ENCODE data around the gene THEMIS.
"Not testable (repeated sequence)": the region's sequence is repeated elsewhere in the genome, so short reads cannot be mapped to it uniquely, and the experiment has no call there.

The THEMIS gene

DNA sequence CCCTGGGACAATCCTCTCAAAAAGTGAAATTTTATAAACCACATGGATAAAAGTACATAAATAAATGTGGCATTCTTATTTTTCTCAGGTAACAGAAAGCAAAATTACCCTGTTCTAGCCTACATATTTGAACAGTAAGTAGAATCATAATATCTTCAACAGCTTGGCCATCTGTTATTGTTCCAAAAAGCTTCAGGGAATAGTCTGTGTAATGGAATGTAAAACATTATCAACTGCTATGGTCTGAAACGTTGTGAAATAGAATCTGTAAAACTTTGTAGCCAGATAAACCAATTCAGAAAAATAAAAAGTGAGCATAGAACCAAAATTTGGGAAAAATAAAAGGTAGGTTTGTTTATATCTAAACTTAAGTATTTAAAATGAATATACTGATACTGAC is 114.7 kb downstream of the THEMIS start:
- Histone ChIP-seq H3K36me3 (ENCODE audit: insufficient read depth, insufficient read length, low read length) (no peaks in the 10 kb centered on the region), H3K9ac (ENCODE audit: insufficient read length, low read depth) (no peak overlapping the region), H3K4me3 (ENCODE audit: insufficient read length, low read depth) (no peak overlapping the region), H3K9me3 (ENCODE audit: insufficient read depth, low read length) (no peaks in the 10 kb centered on the region), H3K4me1 (ENCODE audit: insufficient read depth, insufficient read length) (no peaks in the 10 kb centered on the region), H3K27me3 (ENCODE audit: insufficient read depth, insufficient read length) (no peaks in the 10 kb centered on the region)
- no peak for DNase-seq (ENCODE audit: low read depth, low spot score)
- TF ChIP-seq SUZ12 (IDR thresholded peaks at IDR 0.05; ENCODE audit: extremely low read depth, insufficient read depth, insufficient read length) (no peak), YY1 (IDR thresholded peaks at IDR 0.05; ENCODE audit: insufficient read depth, insufficient read length) (no peak), ZNF274 (IDR thresholded peaks at IDR 0.05; ENCODE audit: low read depth, low read length) (no peak)

GRCh38 chr6:127784468-127784867 is 116.4 kb downstream of the THEMIS start:
- Histone ChIP-seq H3K36me3 (ENCODE audit: insufficient read depth, insufficient read length, low read length) (no peaks in the 10 kb centered on the region), H3K4me3 (ENCODE audit: insufficient read length, low read depth) (no peak overlapping the region), H3K9me3 (ENCODE audit: insufficient read depth, low read length) (no peaks in the 10 kb centered on the region), H3K9ac (ENCODE audit: insufficient read length, low read depth) (no peak overlapping the region), H3K27me3 (ENCODE audit: insufficient read depth, insufficient read length) (no peaks in the 10 kb centered on the region), H3K4me1 (ENCODE audit: insufficient read depth, insufficient read length) (no peaks in the 10 kb centered on the region)
- no peak for DNase-seq (ENCODE audit: low read depth, low spot score)
- TF ChIP-seq YY1 (IDR thresholded peaks at IDR 0.05; ENCODE audit: insufficient read depth, insufficient read length) (no peak), SUZ12 (IDR thresholded peaks at IDR 0.05; ENCODE audit: extremely low read depth, insufficient read depth, insufficient read length) (no peak), ZNF274 (IDR thresholded peaks at IDR 0.05; ENCODE audit: low read depth, low read length) (no peak)

- H3K9ac ChIP-seq (ENCODE audit: insufficient read length, low read depth); DNase-seq (ENCODE audit: low read depth, low spot score); H3K36me3 ChIP-seq (ENCODE audit: insufficient read depth, insufficient read length, low read length); H3K27me3 ChIP-seq (ENCODE audit: insufficient read depth, insufficient read length); H3K4me1 ChIP-seq (ENCODE audit: insufficient read depth, insufficient read length); H3K4me3 ChIP-seq (ENCODE audit: insufficient read length, low read depth); H3K9me3 ChIP-seq (ENCODE audit: insufficient read depth, low read length): not testable (repeated sequence)
Measured at GRCh38 chr6:127781636-127782272, 119.1 kb downstream of the THEMIS start.

GRCh38 chr6:127776320-127776719 is 124.5 kb downstream of the THEMIS start:
- Histone ChIP-seq H3K4me3 (ENCODE audit: insufficient read length, low read depth) (no peak overlapping the region), H3K9me3 (ENCODE audit: insufficient read depth, low read length) (no peaks in the 10 kb centered on the region), H3K27me3 (ENCODE audit: insufficient read depth, insufficient read length) (no peaks in the 10 kb centered on the region), H3K36me3 (ENCODE audit: insufficient read depth, insufficient read length, low read length) (no peaks in the 10 kb centered on the region), H3K9ac (ENCODE audit: insufficient read length, low read depth) (no peak overlapping the region), H3K4me1 (ENCODE audit: insufficient read depth, insufficient read length) (no peaks in the 10 kb centered on the region)
- DNase-seq (ENCODE audit: low read depth, low spot score) = no peak
- TF ChIP-seq SUZ12 (IDR thresholded peaks at IDR 0.05; ENCODE audit: extremely low read depth, insufficient read depth, insufficient read length) (no peak), ZNF274 (IDR thresholded peaks at IDR 0.05; ENCODE audit: low read depth, low read length) (no peak), YY1 (IDR thresholded peaks at IDR 0.05; ENCODE audit: insufficient read depth, insufficient read length) (no peak)

GRCh38 chr6:127775371-127775770 is 125.5 kb downstream of the THEMIS start:
- H3K9ac ChIP-seq (ENCODE audit: insufficient read length, low read depth) = no peak overlapping the region
- TF ChIP-seq ZNF274 (IDR thresholded peaks at IDR 0.05; ENCODE audit: low read depth, low read length) = no peak
- TF ChIP-seq YY1 (IDR thresholded peaks at IDR 0.05; ENCODE audit: insufficient read depth, insufficient read length) = no peak
- TF ChIP-seq SUZ12 (IDR thresholded peaks at IDR 0.05; ENCODE audit: extremely low read depth, insufficient read depth, insufficient read length) = no peak
- DNase-seq (ENCODE audit: low read depth, low spot score) = no peak
- H3K27me3 ChIP-seq (ENCODE audit: insufficient read depth, insufficient read length) = no peaks in the 10 kb centered on the region
- H3K36me3 ChIP-seq (ENCODE audit: insufficient read depth, insufficient read length, low read length) = no peaks in the 10 kb centered on the region
- no peaks in the 10 kb centered on the region for H3K9me3 ChIP-seq (ENCODE audit: insufficient read depth, low read length)
- no peak overlapping the region for H3K4me3 ChIP-seq (ENCODE audit: insufficient read length, low read depth)
- H3K4me1 ChIP-seq (ENCODE audit: insufficient read depth, insufficient read length) = no peaks in the 10 kb centered on the region

DNA sequence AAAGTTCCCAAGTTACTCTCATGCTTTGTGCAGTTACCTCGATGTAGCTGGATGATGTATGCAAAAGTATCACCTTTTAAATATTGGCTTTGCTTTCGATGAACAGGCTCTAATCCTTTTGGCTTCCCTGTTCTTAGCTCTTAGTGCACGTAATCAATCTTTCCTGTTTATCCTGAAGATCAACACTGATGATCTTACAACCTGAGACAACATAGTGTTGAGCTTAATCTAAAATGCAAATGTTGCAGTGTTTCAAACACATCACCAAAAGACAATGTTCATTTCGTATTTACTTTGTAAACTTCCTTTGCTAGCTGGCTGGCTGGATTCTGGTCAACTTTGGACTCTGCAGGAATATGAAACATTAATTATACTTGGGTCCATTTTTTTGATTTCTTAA is 132.1 kb downstream of the THEMIS start:
- Histone ChIP-seq H3K4me3 (ENCODE audit: insufficient read length, low read depth) (no peak overlapping the region), H3K4me1 (ENCODE audit: insufficient read depth, insufficient read length) (no peaks in the 10 kb centered on the region), H3K9me3 (ENCODE audit: insufficient read depth, low read length) (no peaks in the 10 kb centered on the region), H3K36me3 (ENCODE audit: insufficient read depth, insufficient read length, low read length) (no peaks in the 10 kb centered on the region), H3K9ac (ENCODE audit: insufficient read length, low read depth) (no peak overlapping the region), H3K27me3 (ENCODE audit: insufficient read depth, insufficient read length) (no peaks in the 10 kb centered on the region)
- TF ChIP-seq YY1 (IDR thresholded peaks at IDR 0.05; ENCODE audit: insufficient read depth, insufficient read length) (no peak), SUZ12 (IDR thresholded peaks at IDR 0.05; ENCODE audit: extremely low read depth, insufficient read depth, insufficient read length) (no peak), ZNF274 (IDR thresholded peaks at IDR 0.05; ENCODE audit: low read depth, low read length) (no peak)
- DNase-seq (ENCODE audit: low read depth, low spot score) = no peak

DNA sequence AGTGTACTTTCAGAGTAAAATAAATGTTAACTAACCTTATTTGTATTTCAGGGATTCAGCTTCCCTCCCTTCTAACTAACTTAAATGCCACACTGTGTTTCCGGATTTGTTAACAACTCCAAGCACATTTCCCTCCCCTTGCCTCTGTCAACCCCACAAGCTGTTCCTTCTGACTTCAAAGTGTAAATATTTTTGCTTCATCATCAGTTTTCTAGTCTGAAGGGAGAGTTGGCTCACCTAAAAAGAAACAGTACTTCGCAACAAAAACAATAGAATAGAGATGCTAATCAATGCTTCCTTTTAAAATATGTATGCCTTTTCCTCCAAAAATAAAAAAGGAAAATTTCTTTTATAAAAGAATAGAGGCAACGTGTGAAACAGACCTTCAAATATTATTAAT is 132.6 kb downstream of the THEMIS start:
- TF ChIP-seq YY1 (IDR thresholded peaks at IDR 0.05; ENCODE audit: insufficient read depth, insufficient read length) (no peak), SUZ12 (IDR thresholded peaks at IDR 0.05; ENCODE audit: extremely low read depth, insufficient read depth, insufficient read length) (no peak), ZNF274 (IDR thresholded peaks at IDR 0.05; ENCODE audit: low read depth, low read length) (no peak)
- no peak for DNase-seq (ENCODE audit: low read depth, low spot score)
- H3K9ac ChIP-seq (ENCODE audit: insufficient read length, low read depth) = no peak overlapping the region
- no peak overlapping the region for H3K4me3 ChIP-seq (ENCODE audit: insufficient read length, low read depth)
- H3K9me3 ChIP-seq (ENCODE audit: insufficient read depth, low read length) = no peaks in the 10 kb centered on the region
- H3K27me3 ChIP-seq (ENCODE audit: insufficient read depth, insufficient read length) = no peaks in the 10 kb centered on the region
- no peaks in the 10 kb centered on the region for H3K4me1 ChIP-seq (ENCODE audit: insufficient read depth, insufficient read length)
- H3K36me3 ChIP-seq (ENCODE audit: insufficient read depth, insufficient read length, low read length) = no peaks in the 10 kb centered on the region
